Body of pancreas (tissue), 4 donors: ENCODE data around the gene PIBF1. TPM values are rescaled to one million over a fixed set of nuclear protein-coding genes. Genes with fewer than 3 reads are reported as not detected.

ENCODE experiments used
- ATAC-seq: fragments of 150-250 bp; one replicate; pipeline ENCODE4 v1.9.1; 2016
- DNase-seq, 4 donors: peaks; one replicate each; pipeline ENCODE4 v3.0.0-alpha.2; 2019
- H3K27ac ChIP-seq, 4 donors: fragments of 200-600 bp; sonication (generic); 1 replicate in 3 of 4; 2 replicates in 1 of 4; pipeline versions ENCODE4 v1.5.1 to v1.6.1; 2016 to 2019; ENCODE audit warnings: mild to moderate bottlenecking in 1 of 4, mixed read lengths in 1 of 4, moderate library complexity in 1 of 4
- H3K27me3 ChIP-seq, 2 donors: fragments of 200-600 bp; sonication (generic); one replicate each; pipeline ENCODE4 v1.6.0; 2016; ENCODE audit warnings: mild to moderate bottlenecking in 1 of 2
- H3K36me3 ChIP-seq, 2 donors: fragments of 200-600 bp; sonication (generic); replicated peaks in 1 of 2; 2 replicates each; pipeline ENCODE4 v1.5.1; 2016; ENCODE audit warnings: low read depth in 2 of 2; ENCODE audit not compliant: insufficient read depth in 1 of 2
- H3K4me1 ChIP-seq: fragments of 200-600 bp; sonication (generic); one replicate; pipeline ENCODE4 v1.6.0; 2016
- H3K4me3 ChIP-seq, 2 donors: fragments of 200-600 bp; sonication (generic); 1 replicate in 1 of 2; 2 replicates in 1 of 2; pipeline ENCODE4 v1.5.1; 2016 to 2019
- H3K9me3 ChIP-seq, 3 donors: fragments of 200-600 bp; sonication (generic); 1 replicate in 2 of 3; 2 replicates in 1 of 3; pipeline ENCODE4 v1.5.1; 2016
- CTCF ChIP-seq, 7 experiments: fragments of 450-650 bp in 4 of 7; fragments of 200-600 bp in 3 of 7; sonication (generic) in 3 of 7; IDR thresholded peaks; one replicate each; pipeline ENCODE4 v1.5.1; 2016 to 2019; ENCODE audit warnings: antibody characterized with exemption in 7 of 7
- POLR2A ChIP-seq, 3 donors: fragments of 450-650 bp; IDR thresholded peaks; one replicate each; pipeline ENCODE4 v1.6.1; 2016; ENCODE audit warnings: antibody characterized with exemption in 3 of 3, mild to moderate bottlenecking in 2 of 3
- WGBS, 2 donors: methylation state at CpG; one replicate each; pipeline ENCODE4 v1.1.5; 2017; 5-methylcytosine and 5-hydroxymethylcytosine counted together
- intact Hi-C: fragments of 100-400 bp; cut with DNase I; formaldehyde crosslinking; loops from one replicate; pipeline ENCODE4 v1.15.1; 2023
- total RNA-seq, 2 donors: library from RNA; depleted of rRNA; stranded (reverse); fragments of >200 nt; gene quantifications; one replicate each; pipeline ENCODE4 v1.1.0, GENCODE V29; 2016

PIBF1 gene
- total RNA-seq, 2 donors from 2014 or later: 7.6 to 25.9 TPM

DNA sequence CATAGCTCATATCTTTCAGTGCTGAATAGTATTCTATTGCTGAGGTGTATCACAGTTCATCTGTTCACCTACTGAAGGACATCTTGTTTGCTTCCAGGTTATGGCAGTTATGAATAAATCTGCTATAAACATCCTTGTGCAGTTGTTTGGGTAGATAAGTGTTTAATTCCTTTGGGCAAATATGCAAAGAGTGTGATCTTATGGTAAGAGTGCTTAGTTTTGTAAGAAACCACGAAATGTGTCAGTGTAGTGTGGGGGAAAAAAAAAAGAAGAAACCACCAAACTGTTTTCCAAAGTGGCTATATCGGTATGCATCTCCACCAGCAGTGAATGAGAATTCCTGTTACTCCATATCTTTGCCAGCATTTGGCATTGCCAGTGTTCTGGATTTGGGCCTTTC lies 93.3 kb downstream of the PIBF1 start:
- no peak overlapping the region for H3K4me3 ChIP-seq
- no peaks in the 10 kb centered on the region for H3K36me3 ChIP-seq
- intact Hi-C loops: no loop called here
- DNase-seq (no peak), ATAC-seq (no peak)
- no peaks in the 10 kb centered on the region for H3K4me1 ChIP-seq
- 90 to 94% methylated on average over 2 of the region's 2 CpGs for WGBS, 2 donors
- H3K27ac ChIP-seq: no peak overlapping the region
- no peaks in the 10 kb centered on the region for H3K27me3 ChIP-seq
- TF ChIP-seq POLR2A (IDR thresholded peaks at IDR 0.05) (no peak), CTCF (IDR thresholded peaks at IDR 0.05) (no peak)
- no peaks in the 10 kb centered on the region for H3K9me3 ChIP-seq

DNA sequence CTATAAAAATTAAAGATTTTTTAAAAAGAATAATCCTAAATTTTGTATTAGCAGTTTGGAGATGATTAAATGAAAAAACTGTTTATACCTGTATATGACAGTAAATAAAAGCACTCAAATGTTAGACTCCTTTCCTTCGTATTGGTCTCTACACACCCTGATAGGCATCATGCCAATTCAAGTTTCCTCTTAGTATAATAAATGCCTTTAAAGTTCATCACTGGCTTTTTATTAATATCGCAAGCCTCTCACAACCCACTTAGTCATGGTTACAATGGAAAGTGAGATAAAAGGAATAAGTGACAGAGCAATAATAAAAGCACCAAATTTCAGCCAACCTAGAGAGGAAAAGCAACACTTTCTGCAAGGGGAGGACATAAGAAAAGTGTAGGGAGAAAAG lies 102.2 kb downstream of the PIBF1 start:
- Histone ChIP-seq H3K27ac (no peak overlapping the region), H3K4me1 (no peaks in the 10 kb centered on the region), H3K4me3 (no peak overlapping the region), H3K27me3 (no peaks in the 10 kb centered on the region), H3K9me3 (no peaks in the 10 kb centered on the region), H3K36me3 (no peaks in the 10 kb centered on the region)
- intact Hi-C loops: no loop called here
- no peak for TF ChIP-seq CTCF (IDR thresholded peaks at IDR 0.05)
- TF ChIP-seq POLR2A (IDR thresholded peaks at IDR 0.05): no peak
- 76% methylated on average over 2 of the region's 2 CpGs for WGBS, 2 donors
- ATAC-seq (no peak), DNase-seq (no peak)

- ATAC-seq: no peak
- Histone ChIP-seq H3K4me3 (no peak overlapping the region), H3K9me3 (no peaks in the 10 kb centered on the region), H3K36me3 (no peaks in the 10 kb centered on the region), H3K4me1 (no peaks in the 10 kb centered on the region), H3K27me3 (no peaks in the 10 kb centered on the region), H3K27ac (no peak overlapping the region)
- TF ChIP-seq POLR2A (IDR thresholded peaks at IDR 0.05) (no peak), CTCF (IDR thresholded peaks at IDR 0.05) (no peak)
- DNase-seq: no peak
- 83 to 85% methylated on average over 5 of the region's 5 CpGs for WGBS, 2 donors
- intact Hi-C loops: no loop called here
These were observed 104.5 kb downstream of the PIBF1 start for GRCh38 chr13:72886272-72887067.

- 96 to 100% methylated on average over 1 of the region's 1 CpG for WGBS, 2 donors
- no peak for ATAC-seq
- Histone ChIP-seq H3K4me3 (no peak overlapping the region), H3K27me3 (no peaks in the 10 kb centered on the region), H3K36me3 (no peaks in the 10 kb centered on the region), H3K27ac (no peak overlapping the region), H3K9me3 (no peaks in the 10 kb centered on the region), H3K4me1 (no peaks in the 10 kb centered on the region)
- intact Hi-C loops: no loop called here
- no peak for DNase-seq
- TF ChIP-seq POLR2A (IDR thresholded peaks at IDR 0.05) (no peak), CTCF (IDR thresholded peaks at IDR 0.05) (no peak)
These were observed 107.6 kb downstream of the PIBF1 start for GRCh38 chr13:72889495-72889894.

- WGBS, 2 donors: 87 to 91% methylated on average over 2 of the region's 2 CpGs
- H3K9me3 ChIP-seq: no peaks in the 10 kb centered on the region
- intact Hi-C loops: no loop called here
- ATAC-seq (no peak), DNase-seq (no peak)
- H3K4me3 ChIP-seq: no peak overlapping the region
- H3K4me1 ChIP-seq: no peaks in the 10 kb centered on the region
- no peak overlapping the region for H3K27ac ChIP-seq
- TF ChIP-seq POLR2A (IDR thresholded peaks at IDR 0.05) (no peak), CTCF (IDR thresholded peaks at IDR 0.05) (no peak)
- no peaks in the 10 kb centered on the region for H3K27me3 ChIP-seq
- no peaks in the 10 kb centered on the region for H3K36me3 ChIP-seq
These were observed 108.6 kb downstream of the PIBF1 start for GRCh38 chr13:72890546-72890945.
